NCI-H1694 (cell line): ENCODE measurements around the gene TRMT2A.

Source experiments
- DNase-seq: peaks from one replicate; lab custom pipeline; 2025; lab: John Stamatoyannopoulos, UW

TRMT2A gene

GRCh38 chr22:20106205-20106848 is 10.7 kb downstream of the TRMT2A start:
- no peak for DNase-seq

- DNase-seq, result no peak
These were observed 11.4 kb downstream of the TRMT2A start for GRCh38 chr22:20105456-20106204.

GRCh38 chr22:20102203-20102780 is 14.7 kb downstream of the TRMT2A start:
- DNase-seq, result no peak

GRCh38 chr22:20101638-20102037 is 15.4 kb downstream of the TRMT2A start:
- DNase-seq, result no peak

- DNase-seq, result no peak
These were observed 17.8 kb downstream of the TRMT2A start for GRCh38 chr22:20099099-20099711.

- no peak for DNase-seq
These were observed 20.2 kb downstream of the TRMT2A start for GRCh38 chr22:20096574-20097420.

- no peak for DNase-seq
These were observed 21.5 kb downstream of the TRMT2A start for GRCh38 chr22:20095521-20095920.

- no peak for DNase-seq
These were observed 22.7 kb downstream of the TRMT2A start for GRCh38 chr22:20094197-20094807.

- no peak for DNase-seq
These were observed 23.4 kb downstream of the TRMT2A start for GRCh38 chr22:20093418-20094196.

GRCh38 chr22:20092477-20092854 is 24.6 kb downstream of the TRMT2A start:
- DNase-seq, result no peak

GRCh38 chr22:20091690-20092476 is 25.1 kb downstream of the TRMT2A start:
- DNase-seq, result no peak

GRCh38 chr22:20090730-20091240 is 26.2 kb downstream of the TRMT2A start:
- DNase-seq, result no peak

- DNase-seq, result no peak
These were observed 26.9 kb downstream of the TRMT2A start for GRCh38 chr22:20089977-20090729.

GRCh38 chr22:20089226-20089976 is 27.6 kb downstream of the TRMT2A start:
- DNase-seq, result no peak

- no peak for DNase-seq
These were observed 28.8 kb downstream of the TRMT2A start for GRCh38 chr22:20088263-20088648.

- DNase-seq, result no peak
These were observed 29.4 kb downstream of the TRMT2A start for GRCh38 chr22:20087319-20088262.

- no peak for DNase-seq
These were observed 30.3 kb downstream of the TRMT2A start for GRCh38 chr22:20086763-20087162.
